ENCODE results near the gene SPDEF.
A peak's percentile ranks its signal among the peaks of the same experiment; 100 is the strongest.

SPDEF gene

DNA sequence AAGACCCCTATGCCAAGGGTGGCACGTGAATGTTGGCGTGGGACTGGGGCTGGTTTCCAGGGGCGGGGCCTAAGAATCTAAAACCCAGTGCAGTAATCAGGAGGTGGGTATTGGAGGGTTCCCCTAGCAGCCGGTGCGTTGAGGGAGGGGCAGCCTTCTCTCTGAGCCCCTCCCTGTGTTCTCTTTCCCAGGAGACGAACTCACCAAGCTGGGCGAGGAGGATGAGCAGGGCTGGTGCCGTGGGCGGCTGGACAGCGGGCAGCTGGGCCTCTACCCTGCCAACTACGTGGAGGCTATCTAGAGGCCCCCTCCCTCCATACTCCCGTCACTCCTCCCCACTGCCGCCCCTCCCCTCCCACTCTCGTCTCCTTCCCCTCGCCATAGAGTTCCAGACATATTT is 23.9 kb downstream of the SPDEF start:
- Histone ChIP-seq H3K4me1 (ENCODE audit: control insufficient read depth, insufficient read depth, low read length) (no peaks in the 10 kb centered on the region), H3K4me3 (ENCODE audit: low read depth, low read length) (no peak overlapping the region), H3K9me3 (ENCODE audit: control insufficient read depth, insufficient read depth, low read depth, low read length) (no peaks in the 10 kb centered on the region), H3K27ac (ENCODE audit: extremely low read depth, low read depth, low read length) (no peak overlapping the region), H3K36me3 (ENCODE audit: control insufficient read depth in 2 of 2, insufficient read depth in 1 of 2, low read length in 2 of 2) (no peaks in the 10 kb centered on the region)
- ChIA-PET CTCF (no interaction called here), POLR2A (no interaction called here)
- TF ChIP-seq, protein P1, sequence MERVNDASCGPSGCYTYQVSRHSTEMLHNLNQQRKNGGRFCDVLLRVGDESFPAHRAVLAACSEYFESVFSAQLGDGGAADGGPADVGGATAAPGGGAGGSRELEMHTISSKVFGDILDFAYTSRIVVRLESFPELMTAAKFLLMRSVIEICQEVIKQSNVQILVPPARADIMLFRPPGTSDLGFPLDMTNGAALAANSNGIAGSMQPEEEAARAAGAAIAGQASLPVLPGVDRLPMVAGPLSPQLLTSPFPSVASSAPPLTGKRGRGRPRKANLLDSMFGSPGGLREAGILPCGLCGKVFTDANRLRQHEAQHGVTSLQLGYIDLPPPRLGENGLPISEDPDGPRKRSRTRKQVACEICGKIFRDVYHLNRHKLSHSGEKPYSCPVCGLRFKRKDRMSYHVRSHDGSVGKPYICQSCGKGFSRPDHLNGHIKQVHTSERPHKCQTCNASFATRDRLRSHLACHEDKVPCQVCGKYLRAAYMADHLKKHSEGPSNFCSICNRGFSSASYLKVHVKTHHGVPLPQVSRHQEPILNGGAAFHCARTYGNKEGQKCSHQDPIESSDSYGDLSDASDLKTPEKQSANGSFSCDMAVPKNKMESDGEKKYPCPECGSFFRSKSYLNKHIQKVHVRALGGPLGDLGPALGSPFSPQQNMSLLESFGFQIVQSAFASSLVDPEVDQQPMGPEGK (tag by site-specific recombination; IDR thresholded peaks at IDR 0.05), result no peak
- no peak for TF ChIP-seq KLF1 (tag by site-specific recombination; IDR thresholded peaks at IDR 0.05)
- no peak for TF ChIP-seq ZIC2 (tag by site-specific recombination; IDR thresholded peaks at IDR 0.05)
- TF ChIP-seq, protein P2, sequence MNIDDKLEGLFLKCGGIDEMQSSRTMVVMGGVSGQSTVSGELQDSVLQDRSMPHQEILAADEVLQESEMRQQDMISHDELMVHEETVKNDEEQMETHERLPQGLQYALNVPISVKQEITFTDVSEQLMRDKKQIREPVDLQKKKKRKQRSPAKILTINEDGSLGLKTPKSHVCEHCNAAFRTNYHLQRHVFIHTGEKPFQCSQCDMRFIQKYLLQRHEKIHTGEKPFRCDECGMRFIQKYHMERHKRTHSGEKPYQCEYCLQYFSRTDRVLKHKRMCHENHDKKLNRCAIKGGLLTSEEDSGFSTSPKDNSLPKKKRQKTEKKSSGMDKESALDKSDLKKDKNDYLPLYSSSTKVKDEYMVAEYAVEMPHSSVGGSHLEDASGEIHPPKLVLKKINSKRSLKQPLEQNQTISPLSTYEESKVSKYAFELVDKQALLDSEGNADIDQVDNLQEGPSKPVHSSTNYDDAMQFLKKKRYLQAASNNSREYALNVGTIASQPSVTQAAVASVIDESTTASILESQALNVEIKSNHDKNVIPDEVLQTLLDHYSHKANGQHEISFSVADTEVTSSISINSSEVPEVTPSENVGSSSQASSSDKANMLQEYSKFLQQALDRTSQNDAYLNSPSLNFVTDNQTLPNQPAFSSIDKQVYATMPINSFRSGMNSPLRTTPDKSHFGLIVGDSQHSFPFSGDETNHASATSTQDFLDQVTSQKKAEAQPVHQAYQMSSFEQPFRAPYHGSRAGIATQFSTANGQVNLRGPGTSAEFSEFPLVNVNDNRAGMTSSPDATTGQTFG (tag by site-specific recombination; IDR thresholded peaks at IDR 0.05; ENCODE audit: borderline replicate concordance), result no peak
- TF ChIP-seq ZBTB17 (tag by site-specific recombination; IDR thresholded peaks at IDR 0.05), result no peak
- TF ChIP-seq ZNF768 (tag by site-specific recombination; IDR thresholded peaks at IDR 0.05), result no peak
- no peak for TF ChIP-seq ZNF302 (tag by site-specific recombination; IDR thresholded peaks at IDR 0.05; ENCODE audit: low read depth)
- TF ChIP-seq ZNF621 (tag by site-specific recombination; IDR thresholded peaks at IDR 0.05), result no peak
- no peak for TF ChIP-seq RBAK (tag by site-specific recombination; IDR thresholded peaks at IDR 0.05)
- TF ChIP-seq, protein P3, sequence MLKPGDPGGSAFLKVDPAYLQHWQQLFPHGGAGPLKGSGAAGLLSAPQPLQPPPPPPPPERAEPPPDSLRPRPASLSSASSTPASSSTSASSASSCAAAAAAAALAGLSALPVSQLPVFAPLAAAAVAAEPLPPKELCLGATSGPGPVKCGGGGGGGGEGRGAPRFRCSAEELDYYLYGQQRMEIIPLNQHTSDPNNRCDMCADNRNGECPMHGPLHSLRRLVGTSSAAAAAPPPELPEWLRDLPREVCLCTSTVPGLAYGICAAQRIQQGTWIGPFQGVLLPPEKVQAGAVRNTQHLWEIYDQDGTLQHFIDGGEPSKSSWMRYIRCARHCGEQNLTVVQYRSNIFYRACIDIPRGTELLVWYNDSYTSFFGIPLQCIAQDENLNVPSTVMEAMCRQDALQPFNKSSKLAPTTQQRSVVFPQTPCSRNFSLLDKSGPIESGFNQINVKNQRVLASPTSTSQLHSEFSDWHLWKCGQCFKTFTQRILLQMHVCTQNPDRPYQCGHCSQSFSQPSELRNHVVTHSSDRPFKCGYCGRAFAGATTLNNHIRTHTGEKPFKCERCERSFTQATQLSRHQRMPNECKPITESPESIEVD (tag by site-specific recombination; IDR thresholded peaks at IDR 0.05), result no peak
- no peak for TF ChIP-seq ZNF626 (tag by site-specific recombination; IDR thresholded peaks at IDR 0.05)
- no peak for TF ChIP-seq TCF7L2 (IDR thresholded peaks at IDR 0.05; ENCODE audit: borderline replicate concordance, low read depth, low read length)
- no peak for TF ChIP-seq HOXA7 (CRISPR knock-in tag; IDR thresholded peaks at IDR 0.05; ENCODE audit: borderline replicate concordance)

DNA sequence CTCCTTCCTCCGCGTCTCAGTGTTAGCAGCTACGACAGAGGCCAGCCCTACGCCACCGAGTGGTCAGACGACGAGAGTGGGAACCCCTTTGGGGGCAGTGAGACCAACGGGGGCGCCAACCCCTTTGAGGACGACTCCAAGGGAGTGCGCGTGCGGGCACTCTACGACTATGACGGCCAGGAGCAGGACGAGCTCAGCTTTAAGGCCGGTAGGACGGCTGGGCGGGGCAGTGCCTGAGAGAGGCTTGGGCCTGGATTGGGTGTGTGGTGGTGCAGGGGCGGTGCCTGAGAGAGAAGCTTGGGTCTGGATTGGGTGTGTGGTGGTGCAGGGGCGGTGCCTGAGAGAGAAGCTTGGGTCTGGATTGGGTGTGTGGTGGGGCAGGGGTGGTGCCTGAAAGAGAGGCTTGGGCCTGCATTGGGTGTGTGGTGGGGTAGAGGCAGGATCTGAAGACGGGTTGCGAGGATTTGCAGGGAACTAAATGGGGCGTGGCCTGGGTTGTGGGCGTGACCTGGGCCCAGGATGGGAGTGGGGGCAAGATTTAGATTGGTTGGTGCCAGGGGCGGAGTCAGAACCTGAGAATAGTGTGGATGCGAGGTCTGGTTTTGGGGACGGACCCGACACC is 24.4 kb downstream of the SPDEF start:
- CTCF ChIA-PET, result interaction anchor here (0.6 to 0.7 kb wide), 2 partner anchors 77 to 106 kb away, joined by 3 read pairs; no protein-coding TSS in a partner anchor
- Histone ChIP-seq H3K9me3 (ENCODE audit: control insufficient read depth, insufficient read depth, low read depth, low read length) (no peaks in the 10 kb centered on the region), H3K36me3 (ENCODE audit: control insufficient read depth in 2 of 2, insufficient read depth in 1 of 2, low read length in 2 of 2) (no peaks in the 10 kb centered on the region), H3K27ac (ENCODE audit: extremely low read depth, low read depth, low read length) (no peak overlapping the region), H3K4me1 (ENCODE audit: control insufficient read depth, insufficient read depth, low read length) (no peaks in the 10 kb centered on the region), H3K4me3 (ENCODE audit: low read depth, low read length) (no peak overlapping the region)
- TF ChIP-seq ZNF791 (tag by site-specific recombination; IDR thresholded peaks at IDR 0.05), result no peak
- TF ChIP-seq SP2 (tag by site-specific recombination; IDR thresholded peaks at IDR 0.05), result peak; percentile 75
- TF ChIP-seq KLF9 (tag by site-specific recombination; IDR thresholded peaks at IDR 0.05; ENCODE audit: low read depth), result peak; percentile 71
- no peak for TF ChIP-seq ZIC2 (tag by site-specific recombination; IDR thresholded peaks at IDR 0.05)
- peak; percentile 47; the same call in 1 of the 2 replicates for TF ChIP-seq KLF8 (tag by site-specific recombination; IDR thresholded peaks at IDR 0.05)
- POLR2A ChIA-PET, result no interaction called here

Measured in HEK293 (cell line).